Effector CD8-positive, alpha-beta T cell (primary cell): Measurements from ENCODE around the gene SNAPC2.
A peak's percentile ranks its signal among the peaks of the same experiment; 100 is the strongest.
"Not testable (repeated sequence)": the region's sequence is repeated elsewhere in the genome, so short reads cannot be mapped to it uniquely, and the experiment has no call there.

Experiments used
- DNase-seq: peaks from one replicate; lab custom pipeline; 2025; lab: John Stamatoyannopoulos, UW

The SNAPC2 gene

GRCh38 chr19:7921967-7922835, 2.1 kb downstream of the SNAPC2 start:
- DNase-seq = no peak

GRCh38 chr19:7922836-7923195, 2.7 kb downstream of the SNAPC2 start:
- no peak for DNase-seq

- DNase-seq = no peak
These were observed 3.4 kb downstream of the SNAPC2 start for GRCh38 chr19:7923295-7924191.

- DNase-seq = no peak
These were observed 4.1 kb downstream of the SNAPC2 start for GRCh38 chr19:7924241-7924640.

GRCh38 chr19:7924651-7925170, 4.6 kb downstream of the SNAPC2 start:
- DNase-seq = no peak

GRCh38 chr19:7925171-7925851, 5.2 kb downstream of the SNAPC2 start:
- DNase-seq = peak; percentile 70

GRCh38 chr19:7926021-7926726, 6.0 kb downstream of the SNAPC2 start, which contains the start of gene CTXN1:
Gene CTXN1, minus strand, starts transcription at chr19:7926135. Its CDS starts 597 bp downstream, at chr19:7925538.
- DNase-seq = peak; percentile 68

- no peak for DNase-seq
These were observed 6.8 kb downstream of the SNAPC2 start for GRCh38 chr19:7926727-7927604.

- no peak for DNase-seq
These were observed 7.6 kb downstream of the SNAPC2 start for GRCh38 chr19:7927605-7928333.

- no peak for DNase-seq
These were observed 8.2 kb downstream of the SNAPC2 start for GRCh38 chr19:7928334-7928706.

- DNase-seq = peak; percentile 66
These were observed 8.9 kb downstream of the SNAPC2 start for GRCh38 chr19:7928741-7929701.

- DNase-seq = not testable (repeated sequence)
These were observed 9.9 kb downstream of the SNAPC2 start for GRCh38 chr19:7930030-7930429.

GRCh38 chr19:7930765-7931164, 10.6 kb downstream of the SNAPC2 start:
- DNase-seq = no peak

GRCh38 chr19:7931221-7932061, 11.3 kb downstream of the SNAPC2 start:
- no peak for DNase-seq

- DNase-seq = no peak
These were observed 12.3 kb downstream of the SNAPC2 start for GRCh38 chr19:7932276-7932929.

- DNase-seq = no peak
These were observed 12.8 kb downstream of the SNAPC2 start for GRCh38 chr19:7932930-7933300.

GRCh38 chr19:7933411-7933810, 13.3 kb downstream of the SNAPC2 start:
- no peak for DNase-seq
